HCT116 (cell line): Measurements from ENCODE around the gene TK1.

ENCODE experiments used
- CTCF ChIP-seq, 3 experiments: fragments of 200-600 bp in 1 of 3; sonication (generic) in 1 of 3; IDR thresholded peaks in 2 of 3; conservative IDR thresholded peaks in 1 of 3; 2 replicates each; pipeline ENCODE4 v1.5.1; 2012 to 2017; ENCODE audit warnings: low read depth in 2 of 3, low read length in 2 of 3, antibody characterized with exemption in 1 of 3, borderline replicate concordance in 1 of 3, control low read depth in 1 of 3, mild to moderate bottlenecking in 1 of 3, mixed read lengths in 1 of 3, mixed run types in 1 of 3, moderate library complexity in 1 of 3; ENCODE audit not compliant: insufficient read depth in 1 of 3
- EZH2 ChIP-seq: fragments of 200-600 bp; sonication (generic); IDR thresholded peaks from 2 replicates; pipeline ENCODE4 v1.6.1; 2017; ENCODE audit warnings: antibody characterized with exemption, mixed run types
- EZH2phosphoT487 ChIP-seq: fragments of 200-600 bp; IDR thresholded peaks from 2 replicates; pipeline ENCODE4 v1.6.1; 2018; ENCODE audit warnings: antibody characterized with exemption, borderline replicate concordance
- FOSL1 ChIP-seq: IDR thresholded peaks from 2 replicates; pipeline ENCODE4 v1.6.1; 2012; ENCODE audit warnings: low read depth
- MAX ChIP-seq: IDR thresholded peaks from 2 replicates; pipeline ENCODE4 v1.6.1; 2012
- REST ChIP-seq: IDR thresholded peaks from 2 replicates; pipeline ENCODE4 v1.6.1; 2012; ENCODE audit warnings: low read depth
- TCF7L2 ChIP-seq: IDR thresholded peaks from 2 replicates; pipeline ENCODE4 v1.7.0; 2011; ENCODE audit warnings: borderline replicate concordance, inconsistent platforms; ENCODE audit not compliant: insufficient read depth, insufficient read length; ENCODE audit errors: extremely low read depth
- ZNF274 ChIP-seq: fragments of 200-500 bp; sonication (Bioruptor generic); IDR thresholded peaks from 2 replicates; pipeline ENCODE4 v1.6.1; 2014; ENCODE audit warnings: mild to moderate bottlenecking, low read depth, low read length, inconsistent platforms

- TF ChIP-seq CTCF (IDR thresholded peaks at IDR 0.05 in 2 of 3, conservative IDR thresholded peaks at IDR 0.05 in 1 of 3; ENCODE audit: borderline replicate concordance in 1 of 3, insufficient read depth in 1 of 3, low read depth in 2 of 3, low read length in 2 of 3) (no peak), EZH2 (no peak), REST (no peak), MAX (no peak), EZH2phosphoT487 (no peak), ZNF274 (no peak), FOSL1 (no peak), TCF7L2 (no peak)
These were observed 51.9 kb downstream of the TK1 start for GRCh38 chr17:78134899-78135385.
